Measurements from ENCODE around the gene CCR7.

The CCR7 gene

DNA sequence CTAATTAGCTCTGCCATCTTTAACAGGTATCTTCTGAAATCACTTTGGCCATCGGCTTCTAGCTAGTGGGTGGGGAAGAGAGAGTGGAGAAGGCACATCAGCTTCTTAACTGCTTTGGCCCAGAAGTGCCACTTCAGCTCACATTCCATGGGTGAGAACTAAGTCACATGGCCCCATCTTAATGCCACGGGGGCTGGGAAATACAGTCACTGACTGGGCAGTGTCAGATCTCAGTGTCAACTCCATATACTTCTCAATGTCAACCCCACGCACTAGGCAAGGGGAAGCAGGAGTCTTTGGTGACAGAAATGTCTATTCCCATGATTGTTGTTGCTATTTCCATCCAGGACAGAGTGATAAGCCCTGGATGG, 29.4 kb downstream of the CCR7 start:
- peak; percentile 75 for DNase-seq (ENCODE audit: low read depth)

GRCh38 chr17:40535438-40535837, 29.8 kb downstream of the CCR7 start:
- DNase-seq (ENCODE audit: low read depth), result no peak

DNA sequence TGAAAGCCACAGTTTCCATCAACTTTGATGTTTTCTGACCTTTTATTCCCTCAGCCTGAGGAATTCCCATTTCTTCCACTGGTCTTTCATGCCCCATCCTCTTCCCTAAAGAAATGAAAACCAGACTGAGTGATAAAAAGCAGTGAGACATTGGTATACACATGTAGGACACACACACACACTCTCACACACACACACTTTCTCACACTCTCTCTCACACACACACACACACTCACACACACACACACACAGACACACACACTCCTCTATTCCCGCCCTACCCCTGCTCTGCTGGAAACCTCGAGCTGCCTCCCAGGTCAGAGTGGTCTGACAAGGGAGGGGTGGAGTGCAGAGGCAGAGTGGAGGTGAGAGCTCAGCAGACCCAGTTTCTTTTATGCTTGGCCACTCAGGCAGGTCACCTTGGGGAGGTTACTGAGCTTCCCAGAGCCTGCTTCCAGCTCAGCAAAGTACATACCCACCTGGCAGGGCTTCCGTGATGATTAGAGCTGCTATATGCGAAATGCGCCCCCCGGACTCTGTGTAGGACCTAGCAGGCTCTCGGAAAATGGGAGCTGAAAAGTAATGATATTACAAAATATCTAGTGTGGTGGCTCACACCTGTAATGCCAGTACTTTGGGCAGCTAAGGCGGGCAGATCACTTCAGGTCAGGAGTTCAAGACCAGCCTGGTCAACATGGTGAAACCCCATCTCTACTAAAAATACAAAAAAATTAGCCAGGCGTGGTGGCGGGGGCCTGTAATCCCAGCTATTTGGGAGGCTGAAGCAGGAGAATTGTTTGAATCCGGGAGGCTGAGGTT, 30.7 kb downstream of the CCR7 start:
- no peak for DNase-seq (ENCODE audit: low read depth)

- no peak for DNase-seq (ENCODE audit: low read depth)
These were observed 31.4 kb downstream of the CCR7 start for GRCh38 chr17:40533896-40534295.

DNA sequence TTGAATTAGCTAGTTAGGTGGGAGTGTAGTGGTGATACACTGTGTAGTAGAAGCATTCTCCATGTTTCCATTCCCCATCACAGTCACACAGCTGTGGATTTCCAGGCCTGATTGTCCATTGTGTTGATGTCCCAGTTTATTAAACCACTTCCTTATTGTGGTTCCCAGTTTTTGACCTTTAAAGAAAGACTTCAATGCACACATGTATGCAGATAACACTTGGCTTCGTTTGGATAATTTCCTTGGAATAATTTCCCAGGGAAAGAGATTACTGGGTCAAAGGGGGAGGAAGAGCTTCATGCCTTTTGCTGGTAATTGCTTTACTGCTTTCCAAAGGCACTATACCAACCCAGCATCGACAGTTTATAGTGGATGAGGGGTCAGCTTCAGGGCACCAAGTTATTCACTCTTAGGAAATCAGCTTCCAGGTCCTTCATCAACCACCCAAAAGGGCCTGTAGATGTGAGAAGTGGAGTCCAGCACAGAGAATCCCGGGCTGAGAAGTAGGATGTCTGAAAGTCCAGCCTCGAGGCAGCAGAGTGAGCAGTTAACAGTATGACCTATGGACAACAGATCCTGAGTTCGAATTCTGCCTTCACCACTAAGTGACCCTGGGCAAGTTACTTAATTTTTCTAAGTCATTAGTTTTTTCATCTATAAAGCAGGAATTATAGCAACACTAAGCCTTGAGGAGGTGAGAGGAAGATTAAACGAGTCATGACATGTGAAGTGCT, 32.6 kb downstream of the CCR7 start:
- no peak for DNase-seq (ENCODE audit: low read depth)

DNA sequence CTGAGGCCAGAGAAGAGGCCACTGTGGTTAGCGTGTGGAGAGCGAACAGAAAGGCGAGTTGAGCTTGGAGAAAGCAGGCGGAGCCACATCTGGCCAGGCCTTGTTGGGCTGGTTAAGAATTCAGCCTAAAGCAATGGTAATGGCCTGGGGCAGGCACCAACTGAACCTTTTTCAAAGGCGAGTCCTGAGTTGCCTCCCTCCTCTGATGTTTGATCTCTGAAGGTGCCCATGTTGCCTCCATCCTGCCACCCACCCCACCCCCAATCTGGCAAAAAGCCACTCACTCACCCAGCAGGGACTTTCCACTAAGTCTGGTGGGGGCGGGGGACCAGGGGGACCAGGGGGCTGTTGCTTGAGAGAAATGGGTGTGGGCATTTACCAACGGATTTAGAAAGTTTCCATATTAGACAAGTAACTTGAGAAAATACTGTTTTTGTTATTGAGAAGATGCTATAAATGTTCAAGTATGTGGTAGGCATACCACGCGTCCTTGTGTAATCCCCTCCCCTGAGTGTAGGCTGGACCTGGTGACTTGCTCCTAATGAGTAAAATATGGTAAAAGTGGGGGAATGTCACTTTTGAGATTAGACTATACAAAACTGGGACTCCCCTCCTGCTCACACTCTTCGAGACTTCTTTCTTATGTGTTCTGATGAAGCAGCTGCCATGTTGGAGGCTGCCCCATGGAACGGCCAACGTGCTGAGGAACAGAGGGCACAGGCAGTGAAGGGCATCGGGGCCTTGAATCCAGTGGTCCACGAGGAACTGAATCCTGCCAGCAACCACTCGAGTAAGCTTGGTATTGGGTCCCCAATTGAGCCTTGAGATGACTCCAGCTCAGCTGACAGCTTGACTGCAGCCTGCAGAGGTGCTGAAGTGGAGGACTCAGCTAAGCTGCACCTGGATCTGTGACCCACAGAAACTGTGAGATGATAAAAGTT, 34.0 kb downstream of the CCR7 start:
- DNase-seq (ENCODE audit: low read depth), result no peak

GRCh38 chr17:40530531-40530994, 34.7 kb downstream of the CCR7 start:
- DNase-seq (ENCODE audit: low read depth), result no peak

DNA sequence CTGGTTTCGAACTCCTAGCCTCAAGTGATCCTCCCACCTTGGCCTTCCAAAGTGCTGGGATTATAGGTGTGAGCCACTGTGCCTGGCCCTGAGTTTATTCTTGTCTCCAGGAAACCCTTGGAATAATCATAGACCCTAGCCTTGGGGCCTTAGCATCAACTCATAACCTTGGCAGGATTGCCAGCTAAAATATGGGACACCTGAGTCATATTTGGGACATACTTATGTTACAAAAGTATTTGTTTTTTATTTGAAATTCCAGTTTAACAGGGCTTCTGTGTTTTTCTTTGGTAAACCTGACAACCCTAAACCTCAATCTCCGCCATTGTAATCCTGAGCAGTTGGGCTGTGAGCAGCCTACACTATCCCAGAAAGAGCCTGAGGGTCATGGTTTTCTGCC, 35.3 kb downstream of the CCR7 start:
- DNase-seq (ENCODE audit: low read depth), result no peak

DNA sequence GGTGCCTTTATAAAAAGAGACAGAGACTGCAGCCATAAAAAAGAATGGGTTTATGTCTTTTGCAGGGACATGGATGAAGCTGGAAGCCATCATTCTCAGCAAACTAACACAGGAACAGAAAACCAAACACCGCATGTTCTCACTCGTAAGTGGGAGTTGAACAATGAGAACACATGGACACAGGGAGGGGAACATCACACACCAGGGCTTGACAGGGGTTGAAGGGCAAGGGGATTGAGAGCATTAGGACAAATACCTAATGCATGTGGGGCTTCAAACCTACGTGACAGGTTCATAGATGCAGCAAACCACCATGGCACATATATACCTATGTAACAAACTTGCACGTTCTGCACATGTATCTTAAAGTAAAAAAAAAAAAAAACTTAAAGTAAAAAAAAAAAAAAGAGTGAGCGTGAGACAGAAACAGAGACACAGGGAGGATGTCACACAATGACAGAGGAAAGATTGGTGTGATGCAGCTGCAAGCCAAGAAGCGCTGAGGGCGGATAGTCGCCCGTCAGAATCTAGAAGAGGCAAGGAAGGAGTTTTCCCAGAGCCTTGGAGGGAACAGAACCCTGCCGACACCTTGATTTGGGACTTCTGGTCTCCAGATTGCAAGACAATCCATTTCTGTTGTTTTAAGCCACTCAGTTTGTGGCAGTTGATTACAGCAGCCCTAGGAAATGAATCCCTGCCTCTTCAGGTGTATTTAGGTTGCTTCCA, 36.4 kb downstream of the CCR7 start:
- DNase-seq (ENCODE audit: low read depth), result no peak

- DNase-seq (ENCODE audit: low read depth), result no peak
These were observed 38.6 kb downstream of the CCR7 start for GRCh38 chr17:40526668-40527067.

- DNase-seq (ENCODE audit: low read depth), result no peak
These were observed 40.0 kb downstream of the CCR7 start for GRCh38 chr17:40525294-40525693.

DNA sequence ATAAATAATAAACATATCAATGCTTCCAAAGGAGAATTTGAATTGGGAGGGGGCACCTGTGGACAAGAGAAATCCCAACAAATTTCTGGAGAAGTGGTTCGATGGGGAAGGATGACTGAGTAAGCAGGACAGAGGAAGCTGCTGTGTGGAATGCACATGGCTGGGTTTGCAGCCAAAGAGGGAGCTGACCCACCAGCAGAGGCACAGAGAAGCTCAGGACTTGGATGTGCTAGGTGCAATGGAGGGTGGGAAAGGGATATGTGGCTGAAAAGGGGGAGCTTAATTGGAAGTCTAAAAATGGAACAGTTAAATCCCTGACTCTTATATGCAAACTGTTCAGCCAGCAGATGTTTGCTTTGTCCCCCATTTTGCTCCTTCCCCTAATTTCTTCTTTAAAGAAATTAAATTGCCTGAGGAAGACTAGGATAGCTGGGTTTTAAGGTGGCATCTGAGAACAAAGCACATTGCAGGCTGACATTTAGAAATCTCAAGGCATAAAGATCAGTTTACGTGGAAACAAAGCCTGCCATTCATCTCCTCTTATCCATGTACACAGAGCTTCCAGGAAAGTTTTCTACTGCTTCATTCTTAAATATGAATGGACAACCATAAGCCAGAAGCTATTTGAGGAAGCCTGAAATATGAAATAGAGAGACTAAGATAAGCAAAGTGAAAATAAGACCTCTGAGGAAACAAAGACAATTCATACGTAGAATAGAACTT, 40.9 kb downstream of the CCR7 start:
- no peak for DNase-seq (ENCODE audit: low read depth)

DNA sequence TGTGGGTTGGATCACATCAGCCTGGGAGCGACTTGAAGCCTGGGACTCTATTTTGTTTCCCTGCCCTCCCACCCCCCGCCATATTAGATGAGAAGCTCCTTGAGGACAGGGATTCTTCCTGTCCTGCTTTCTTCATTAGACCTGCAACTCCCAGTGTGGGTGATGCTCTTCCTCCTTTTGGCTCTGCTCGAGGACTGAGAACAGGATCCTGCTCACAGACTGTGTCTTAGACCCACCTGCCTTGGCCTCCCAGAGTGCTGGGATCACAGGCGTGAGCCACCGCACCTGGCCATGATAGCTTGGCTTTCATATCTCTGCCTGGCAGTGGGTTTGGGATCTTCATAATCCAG, 42.3 kb downstream of the CCR7 start:
- DNase-seq (ENCODE audit: low read depth), result no peak

DNA sequence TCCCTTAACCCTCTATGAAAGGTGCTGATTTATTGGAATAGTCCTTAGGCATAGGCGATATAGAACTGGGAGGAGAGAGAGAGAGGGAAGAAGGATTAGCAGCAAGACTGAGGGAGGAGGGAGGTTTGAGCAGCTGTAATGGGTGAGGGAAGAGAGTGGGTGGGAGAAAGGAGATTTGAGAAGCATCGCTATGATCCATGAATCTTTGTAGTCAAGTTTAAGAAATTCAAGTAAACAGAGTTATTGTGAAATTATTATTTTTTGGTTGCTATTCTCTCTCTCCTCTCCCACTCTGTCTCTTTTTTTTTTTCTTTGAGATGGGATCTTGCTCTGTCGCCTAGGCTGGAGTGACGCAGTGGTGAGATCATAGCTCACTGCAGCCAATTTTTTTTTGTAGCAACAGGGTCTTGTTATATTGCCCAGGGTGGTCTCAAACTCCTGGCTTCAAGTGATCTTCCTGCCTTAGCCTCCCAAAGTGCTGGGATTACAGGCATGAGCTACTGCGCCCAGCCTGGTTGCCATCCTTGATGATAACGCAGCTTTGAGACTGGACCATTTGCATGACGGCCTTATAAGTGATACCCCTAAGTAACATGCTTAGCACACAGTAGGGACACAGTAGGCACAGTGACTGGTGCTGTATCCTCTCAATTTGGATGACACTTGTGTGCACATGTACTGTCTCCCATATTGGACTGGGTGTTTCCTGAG, 42.9 kb downstream of the CCR7 start:
- DNase-seq (ENCODE audit: low read depth), result no peak

- DNase-seq (ENCODE audit: low read depth), result no peak
These were observed 44.2 kb downstream of the CCR7 start for GRCh38 chr17:40520991-40521453.

DNA sequence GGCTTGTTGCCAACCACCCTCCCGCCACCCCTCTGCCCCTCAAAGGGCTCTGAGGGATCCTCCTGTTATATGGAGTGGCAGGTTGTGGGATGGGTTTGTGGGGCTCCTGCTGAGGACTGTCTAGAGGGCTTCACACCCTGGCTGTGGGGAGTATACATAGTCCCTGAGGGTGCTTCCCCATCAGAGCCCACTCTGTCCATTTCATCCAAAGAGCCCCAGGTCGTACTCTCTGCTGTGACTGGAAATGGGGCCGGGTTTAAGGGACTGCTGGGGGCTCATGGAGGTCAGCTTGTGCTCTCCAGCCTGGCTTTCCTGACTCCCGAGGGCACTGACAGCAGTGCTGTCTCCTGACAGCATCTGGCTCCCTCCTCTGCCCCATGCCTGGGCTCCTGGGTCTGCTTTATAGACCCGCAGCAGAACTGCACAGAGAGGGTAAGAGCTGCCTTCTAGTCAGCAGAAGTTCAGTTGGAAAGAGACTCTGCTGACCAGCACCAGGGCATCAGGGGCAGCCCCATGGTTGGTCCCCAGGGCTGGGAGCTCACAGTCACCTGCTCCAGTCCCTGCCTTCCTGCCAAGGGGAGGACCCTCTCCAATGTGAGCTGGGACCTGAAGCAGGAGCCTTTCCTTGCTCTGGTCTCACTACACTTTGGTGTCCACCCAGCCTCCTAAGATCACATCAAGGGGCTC, 46.0 kb downstream of the CCR7 start:
- no peak for DNase-seq (ENCODE audit: low read depth)

DNA sequence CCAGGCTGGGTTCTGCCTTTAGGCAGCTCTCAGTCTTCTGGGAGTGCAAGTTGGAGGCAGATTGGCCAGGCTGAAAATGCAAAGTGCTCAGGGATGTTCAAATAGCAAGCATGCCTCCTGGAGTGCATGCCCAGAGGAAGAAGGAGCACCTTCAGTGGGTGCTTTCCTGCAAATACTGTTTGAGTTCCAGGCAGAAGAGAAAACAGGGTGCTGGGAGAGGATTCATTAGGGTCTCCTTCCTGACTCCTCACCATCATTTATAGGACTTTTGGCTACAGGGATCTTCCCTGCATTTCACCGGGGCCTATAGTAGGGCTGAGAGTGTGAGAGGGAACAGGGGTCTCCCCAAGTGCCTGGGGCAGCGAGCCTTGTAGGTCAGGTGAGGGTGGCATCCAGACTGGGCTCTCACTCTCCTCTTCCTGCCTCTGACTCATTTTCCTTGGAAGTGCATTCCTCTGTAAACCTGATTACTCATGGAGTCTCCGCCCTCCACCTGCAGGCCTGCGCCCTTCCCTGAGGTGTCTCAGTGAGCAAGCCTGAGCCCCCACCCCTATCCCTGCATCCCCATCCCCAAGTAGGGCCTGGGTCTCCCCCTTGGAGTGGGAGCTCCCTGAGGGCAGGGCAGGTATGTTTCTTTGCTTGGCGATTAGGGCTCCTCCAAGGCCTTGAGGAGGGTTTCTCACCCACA, 46.7 kb downstream of the CCR7 start:
- DNase-seq (ENCODE audit: low read depth), result peak; percentile 46

GRCh38 chr17:40517981-40518380, 47.3 kb downstream of the CCR7 start:
- no peak for DNase-seq (ENCODE audit: low read depth)

- no peak for DNase-seq (ENCODE audit: low read depth)
These were observed 48.0 kb downstream of the CCR7 start for GRCh38 chr17:40517286-40517662.

Data from EH (cell line).